H9 (cell line): ENCODE data around the gene SPATA46. TPM values are rescaled to one million over a fixed set of nuclear protein-coding genes. Genes with fewer than 3 reads are reported as not detected.

Experiments used
- DNase-seq: peaks from one replicate; pipeline ENCODE4 v3.0.0-alpha.2; 2017
- H2AFZ ChIP-seq: one replicate; pipeline ENCODE4 v1.6.1; 2013; ENCODE audit warnings: mild to moderate bottlenecking, low read length, control low read depth, moderate library complexity
- H2AK5ac ChIP-seq: 2 replicates; pipeline ENCODE4 v1.6.1; 2013; ENCODE audit warnings: low read length, control low read depth, mixed read lengths; ENCODE audit not compliant: insufficient read length
- H2BK120ac ChIP-seq: one replicate; pipeline ENCODE4 v1.6.1; 2013; ENCODE audit warnings: low read depth, mild to moderate bottlenecking, low read length, control low read depth, inconsistent platforms; ENCODE audit not compliant: poor library complexity, severe bottlenecking
- H2BK12ac ChIP-seq: 2 replicates; pipeline ENCODE4 v1.6.1; 2013; ENCODE audit warnings: low read length, control low read depth, mixed read lengths, low read depth; ENCODE audit not compliant: insufficient read length
- H2BK15ac ChIP-seq: 2 replicates; pipeline ENCODE4 v1.6.1; 2013; ENCODE audit warnings: low read depth, low read length, control low read depth
- H2BK20ac ChIP-seq: one replicate; pipeline ENCODE4 v1.6.1; 2013; ENCODE audit warnings: low read depth, mild to moderate bottlenecking, low read length, control low read depth, inconsistent platforms; ENCODE audit not compliant: poor library complexity, severe bottlenecking
- H2BK5ac ChIP-seq: 2 replicates; pipeline ENCODE4 v1.6.1; 2013; ENCODE audit warnings: low read length, control low read depth, mixed read lengths; ENCODE audit not compliant: insufficient read length
- H3K14ac ChIP-seq: 2 replicates; pipeline ENCODE4 v1.6.1; 2013; ENCODE audit warnings: low read length, control low read depth; ENCODE audit not compliant: insufficient read depth
- H3K18ac ChIP-seq: 2 replicates; pipeline ENCODE4 v1.6.1; 2013; ENCODE audit warnings: low read depth, mild to moderate bottlenecking, mixed read lengths, low read length, control low read depth; ENCODE audit not compliant: insufficient read length
- H3K23ac ChIP-seq: 2 replicates; pipeline ENCODE4 v1.6.1; 2013; ENCODE audit warnings: low read length, control low read depth, mixed read lengths, low read depth; ENCODE audit not compliant: insufficient read length
- H3K23me2 ChIP-seq: 2 replicates; pipeline ENCODE4 v1.6.1; 2013; ENCODE audit warnings: low read depth, mild to moderate bottlenecking, mixed read lengths, low read length, control low read depth; ENCODE audit not compliant: insufficient read length, poor library complexity, severe bottlenecking
- H3K27ac ChIP-seq: 2 replicates; pipeline ENCODE4 v1.5.1; 2013; ENCODE audit warnings: low read length, control low read depth, mixed read lengths, low read depth; ENCODE audit not compliant: insufficient read length
- H3K27me3 ChIP-seq: 2 replicates; pipeline ENCODE4 v1.6.1; 2013; ENCODE audit warnings: low read length, control low read depth, inconsistent platforms; ENCODE audit not compliant: insufficient read depth
- H3K4ac ChIP-seq: 2 replicates; pipeline ENCODE4 v1.6.1; 2013; ENCODE audit warnings: low read depth, mild to moderate bottlenecking, control low read depth, inconsistent platforms, low read length, moderate library complexity
- H3K4me1 ChIP-seq: 2 replicates; pipeline ENCODE4 v1.6.1; 2013; ENCODE audit warnings: low read length, control low read depth, inconsistent platforms; ENCODE audit not compliant: insufficient read depth
- H3K4me2 ChIP-seq: 2 replicates; pipeline ENCODE4 v1.6.1; 2013; ENCODE audit warnings: low read length, control low read depth, mixed read lengths; ENCODE audit not compliant: insufficient read length, insufficient read depth
- H3K56ac ChIP-seq: 2 replicates; pipeline ENCODE4 v1.6.1; 2013; ENCODE audit warnings: low read depth, mild to moderate bottlenecking, mixed read lengths, low read length, control low read depth; ENCODE audit not compliant: insufficient read length
- H3K79me1 ChIP-seq: 2 replicates; pipeline ENCODE4 v1.6.1; 2013; ENCODE audit warnings: low read depth, mild to moderate bottlenecking, moderate library complexity, low read length, control low read depth, inconsistent platforms; ENCODE audit not compliant: insufficient read depth, poor library complexity, severe bottlenecking
- H3K79me2 ChIP-seq: 2 replicates; pipeline ENCODE4 v1.6.1; 2013; ENCODE audit warnings: low read length, control low read depth, inconsistent platforms; ENCODE audit not compliant: insufficient read depth
- H3K9ac ChIP-seq: 2 replicates; pipeline ENCODE4 v1.6.1; 2013; ENCODE audit warnings: low read length, control low read depth, mixed read lengths; ENCODE audit not compliant: insufficient read length; ENCODE audit errors: extremely low read depth
- H3K9me3 ChIP-seq: one replicate; pipeline ENCODE4 v1.6.1; 2013; ENCODE audit warnings: low read depth, low read length, inconsistent platforms; ENCODE audit not compliant: control insufficient read depth
- H3T11ph ChIP-seq: one replicate; pipeline ENCODE4 v1.6.1; 2013; ENCODE audit warnings: mild to moderate bottlenecking, low read length, control low read depth, inconsistent platforms
- H4K20me1 ChIP-seq: one replicate; pipeline ENCODE4 v1.6.1; 2013; ENCODE audit not compliant: control insufficient read depth, insufficient read length, insufficient read depth
- H4K5ac ChIP-seq: 2 replicates; pipeline ENCODE4 v1.6.1; 2013; ENCODE audit warnings: low read depth, mild to moderate bottlenecking, mixed read lengths, low read length, control low read depth; ENCODE audit not compliant: insufficient read length
- H4K8ac ChIP-seq: replicated peaks from 2 replicates; pipeline ENCODE4 v1.6.1; 2013; ENCODE audit warnings: low read length, control low read depth, mixed read lengths, low read depth; ENCODE audit not compliant: insufficient read length
- H4K91ac ChIP-seq: 2 replicates; pipeline ENCODE4 v1.6.1; 2013; ENCODE audit warnings: low read depth, mild to moderate bottlenecking, moderate library complexity, mixed read lengths, low read length, control low read depth; ENCODE audit not compliant: insufficient read length
- H3K27ac Mint-ChIP-seq, 3 experiments: 2 replicates in 2 of 3; 3 replicates in 1 of 3; pipeline ENCODE4 v1.8.0; 2020 to 2021; ENCODE audit warnings: mixed read lengths in 3 of 3, mild to moderate bottlenecking in 1 of 3, moderate library complexity in 1 of 3
- H3K27me3 Mint-ChIP-seq: 2 replicates; pipeline ENCODE4 v1.8.0; 2021; ENCODE audit warnings: low read depth, mild to moderate bottlenecking, moderate library complexity, mixed read lengths
- H3K36me3 Mint-ChIP-seq, 3 experiments: 2 replicates in 2 of 3; 3 replicates in 1 of 3; pipeline ENCODE4 v1.8.0; 2020 to 2021; ENCODE audit warnings: low read depth in 3 of 3, mixed read lengths in 3 of 3; ENCODE audit not compliant: insufficient read depth in 1 of 3
- H3K4me1 Mint-ChIP-seq, 2 experiments: 2 replicates each; pipeline ENCODE4 v1.8.0; 2020; ENCODE audit warnings: mixed read lengths in 2 of 2
- H3K4me3 Mint-ChIP-seq, 2 experiments: 2 replicates in 1 of 2; 3 replicates in 1 of 2; pipeline ENCODE4 v1.8.0; 2020 to 2021; ENCODE audit warnings: mild to moderate bottlenecking in 2 of 2, mixed read lengths in 2 of 2, moderate library complexity in 1 of 2
- H3K9me3 Mint-ChIP-seq, 2 experiments: 2 replicates in 1 of 2; 3 replicates in 1 of 2; pipeline ENCODE4 v1.8.0; 2020; ENCODE audit warnings: mild to moderate bottlenecking in 2 of 2, mixed read lengths in 2 of 2, moderate library complexity in 1 of 2
- WGBS: extraction: QIAGEN DNeasy Blood & Tissue Kit; methylation state at CpG from one replicate; pipeline ENCODE4 v1.1.7; 2013; ENCODE audit warnings: missing lambda C conversion rate, low lambda C conversion rate, mixed read lengths; ENCODE audit not compliant: insufficient read length; ENCODE audit errors: extremely low coverage; 5-methylcytosine and 5-hydroxymethylcytosine counted together
- total RNA-seq: library from RNA; stranded (reverse); gene quantifications from 2 replicates; pipeline ENCODE4 v1.2.1, GENCODE V29; 2021
- TF ChIP-seq, protein P1 (sequence below): fragments of 200-600 bp; sonication (generic); conservative IDR thresholded peaks from 3 replicates; pipeline ENCODE4 v1.8.0; 2021; ENCODE audit warnings: antibody characterized with exemption, mild to moderate bottlenecking

SPATA46 gene
- total RNA-seq, 1 experiment from 2014 or later, result not detected

- no peak for DNase-seq
- H3K27ac ChIP-seq, result no peak overlapping the region
- H2BK12ac ChIP-seq, result no peak overlapping the region
- Mint-ChIP-seq H3K27ac (no peak overlapping the region), H3K4me1 (peaks cover 9 to 13% of the 10 kb centered on the region in 2 experiments), H3K9me3 (no peaks in the 10 kb centered on the region), H3K36me3 (peaks cover 8 to 23% (median 18%) of the 10 kb centered on the region in 3 experiments; a peak in 6 of 7 replicates), H3K4me3 (no peak overlapping the region), H3K27me3 (no peaks in the 10 kb centered on the region; the same call in 1 of the 2 replicates)
- H3K79me1 ChIP-seq, result no peaks in the 10 kb centered on the region
- no peaks in the 10 kb centered on the region for H3K27me3 ChIP-seq
- no peaks in the 10 kb centered on the region for H3K4me1 ChIP-seq
- H3K14ac ChIP-seq, result no peak overlapping the region; the same call in 1 of the 2 replicates
- no peak overlapping the region for H2BK20ac ChIP-seq
- no peak overlapping the region for H2AK5ac ChIP-seq
- H3T11ph ChIP-seq, result no peak overlapping the region
- no peak overlapping the region for H4K5ac ChIP-seq
- no peaks in the 10 kb centered on the region for H3K23me2 ChIP-seq
- no peak overlapping the region for H3K4ac ChIP-seq
- no peak overlapping the region for H2BK15ac ChIP-seq
- TF ChIP-seq, protein P1, sequence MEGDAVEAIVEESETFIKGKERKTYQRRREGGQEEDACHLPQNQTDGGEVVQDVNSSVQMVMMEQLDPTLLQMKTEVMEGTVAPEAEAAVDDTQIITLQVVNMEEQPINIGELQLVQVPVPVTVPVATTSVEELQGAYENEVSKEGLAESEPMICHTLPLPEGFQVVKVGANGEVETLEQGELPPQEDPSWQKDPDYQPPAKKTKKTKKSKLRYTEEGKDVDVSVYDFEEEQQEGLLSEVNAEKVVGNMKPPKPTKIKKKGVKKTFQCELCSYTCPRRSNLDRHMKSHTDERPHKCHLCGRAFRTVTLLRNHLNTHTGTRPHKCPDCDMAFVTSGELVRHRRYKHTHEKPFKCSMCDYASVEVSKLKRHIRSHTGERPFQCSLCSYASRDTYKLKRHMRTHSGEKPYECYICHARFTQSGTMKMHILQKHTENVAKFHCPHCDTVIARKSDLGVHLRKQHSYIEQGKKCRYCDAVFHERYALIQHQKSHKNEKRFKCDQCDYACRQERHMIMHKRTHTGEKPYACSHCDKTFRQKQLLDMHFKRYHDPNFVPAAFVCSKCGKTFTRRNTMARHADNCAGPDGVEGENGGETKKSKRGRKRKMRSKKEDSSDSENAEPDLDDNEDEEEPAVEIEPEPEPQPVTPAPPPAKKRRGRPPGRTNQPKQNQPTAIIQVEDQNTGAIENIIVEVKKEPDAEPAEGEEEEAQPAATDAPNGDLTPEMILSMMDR, result no peak
- no peak overlapping the region for H3K9ac ChIP-seq
- H2BK120ac ChIP-seq, result no peak overlapping the region
- H3K56ac ChIP-seq, result no peak overlapping the region
- no peaks in the 10 kb centered on the region for H3K79me2 ChIP-seq
- no CpG with 5 or more reads among the region's 6 CpGs for WGBS
- H3K18ac ChIP-seq, result no peak overlapping the region
- no peak overlapping the region for H2AFZ ChIP-seq
- no peak overlapping the region for H3K23ac ChIP-seq
- no peaks in the 10 kb centered on the region for H3K9me3 ChIP-seq
- no peak overlapping the region for H4K91ac ChIP-seq
- H3K4me2 ChIP-seq, result no peak overlapping the region
- H4K8ac ChIP-seq, result no peak overlapping the region
- H4K20me1 ChIP-seq, result no peaks in the 10 kb centered on the region
- no peak overlapping the region for H2BK5ac ChIP-seq
These were observed 6.4 kb upstream of the SPATA46 start for GRCh38 chr1:162383091-162383490.
